Immature natural killer cell (primary cell): ENCODE results near the gene GBX1. TPM values are rescaled to one million over a fixed set of nuclear protein-coding genes. Genes with fewer than 3 reads are reported as not detected.
A peak's percentile ranks its signal among the peaks of the same experiment; 100 is the strongest.

Source experiments
- DNase-seq, 3 donors: peaks; one replicate each; pipeline ENCODE4 v3.0.0; 2022; ENCODE audit warnings: mixed read lengths in 1 of 3
- H3K27ac Mint-ChIP-seq, 6 donors: one replicate each; pipeline ENCODE4 v1.8.0; 2020; ENCODE audit warnings: mixed read lengths in 6 of 6, mild to moderate bottlenecking in 5 of 6, inconsistent platforms in 4 of 6, moderate library complexity in 3 of 6
- H3K27me3 Mint-ChIP-seq, 3 donors: one replicate each; pipeline ENCODE4 v1.8.0; 2020 to 2021; ENCODE audit warnings: low read depth in 3 of 3, mild to moderate bottlenecking in 3 of 3, mixed read lengths in 3 of 3, moderate library complexity in 3 of 3, inconsistent platforms in 1 of 3
- H3K36me3 Mint-ChIP-seq, 3 donors: one replicate each; pipeline ENCODE4 v1.8.0; 2020; ENCODE audit warnings: mixed read lengths in 3 of 3, inconsistent platforms in 2 of 3, mild to moderate bottlenecking in 2 of 3
- H3K4me1 Mint-ChIP-seq, 2 donors: one replicate each; pipeline ENCODE4 v1.8.0; 2020; ENCODE audit warnings: inconsistent platforms in 2 of 2, mild to moderate bottlenecking in 2 of 2, mixed read lengths in 2 of 2, moderate library complexity in 1 of 2
- H3K4me3 Mint-ChIP-seq, 5 donors: one replicate each; pipeline ENCODE4 v1.8.0; 2020; ENCODE audit warnings: mild to moderate bottlenecking in 5 of 5, mixed read lengths in 5 of 5, inconsistent platforms in 3 of 5, moderate library complexity in 3 of 5
- H3K9me3 Mint-ChIP-seq, 6 donors: one replicate each; pipeline ENCODE4 v1.8.0; 2020; ENCODE audit warnings: mild to moderate bottlenecking in 6 of 6, mixed read lengths in 6 of 6, inconsistent platforms in 4 of 6, moderate library complexity in 3 of 6
- polyA plus RNA-seq, 3 donors: library from polyadenylated mRNA; unstranded; fragments of 300-500 nt; fragmentation: Illumina TruSeq; gene quantifications; one replicate each; pipeline ENCODE4 v1.2.3, GENCODE V29; 2021

Gene GBX1
- polyA plus RNA-seq, 3 donors from 2014 or later = not detected

DNA sequence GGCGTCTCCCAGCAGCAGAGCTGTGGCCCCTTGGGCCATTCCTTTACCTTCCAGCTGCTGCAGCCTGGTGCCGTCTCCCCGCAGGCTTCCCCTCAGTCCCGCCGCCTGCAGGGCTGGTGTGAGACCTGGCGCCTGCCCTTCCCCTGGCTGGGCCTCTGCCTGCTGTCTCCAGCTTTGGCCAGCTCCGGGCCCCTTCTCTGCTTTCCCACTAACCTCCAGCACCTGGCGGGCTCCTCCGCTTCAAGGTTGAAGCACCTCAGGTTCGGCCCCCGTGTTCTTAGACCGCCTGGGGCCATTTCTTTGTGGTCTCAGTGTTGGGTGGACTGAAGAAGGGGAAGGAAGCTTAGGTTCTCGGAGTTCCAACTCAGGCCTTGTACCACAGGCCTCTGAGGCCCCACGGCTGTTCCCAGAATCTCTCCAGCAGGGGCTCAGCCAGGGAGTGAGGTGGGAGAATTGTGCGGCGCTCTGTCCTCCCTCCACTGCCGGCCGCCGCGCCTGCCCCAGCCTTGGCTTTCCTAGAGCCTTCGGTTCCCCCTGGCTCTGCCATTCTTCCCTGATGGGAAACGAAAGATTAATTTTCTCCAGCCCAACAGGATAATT lies 30.3 kb downstream of the GBX1 start:
- Mint-ChIP-seq H3K36me3 (peaks cover 0 to 3% (median 0%) of the 10 kb centered on the region in 3 donors), H3K27ac (no peak overlapping the region), H3K9me3 (no peaks in the 10 kb centered on the region), H3K4me3 (no peak overlapping the region), H3K4me1 (no peaks in the 10 kb centered on the region), H3K27me3 (peaks cover 0 to 3% (median 0%) of the 10 kb centered on the region in 3 donors)
- no peak for DNase-seq

DNA sequence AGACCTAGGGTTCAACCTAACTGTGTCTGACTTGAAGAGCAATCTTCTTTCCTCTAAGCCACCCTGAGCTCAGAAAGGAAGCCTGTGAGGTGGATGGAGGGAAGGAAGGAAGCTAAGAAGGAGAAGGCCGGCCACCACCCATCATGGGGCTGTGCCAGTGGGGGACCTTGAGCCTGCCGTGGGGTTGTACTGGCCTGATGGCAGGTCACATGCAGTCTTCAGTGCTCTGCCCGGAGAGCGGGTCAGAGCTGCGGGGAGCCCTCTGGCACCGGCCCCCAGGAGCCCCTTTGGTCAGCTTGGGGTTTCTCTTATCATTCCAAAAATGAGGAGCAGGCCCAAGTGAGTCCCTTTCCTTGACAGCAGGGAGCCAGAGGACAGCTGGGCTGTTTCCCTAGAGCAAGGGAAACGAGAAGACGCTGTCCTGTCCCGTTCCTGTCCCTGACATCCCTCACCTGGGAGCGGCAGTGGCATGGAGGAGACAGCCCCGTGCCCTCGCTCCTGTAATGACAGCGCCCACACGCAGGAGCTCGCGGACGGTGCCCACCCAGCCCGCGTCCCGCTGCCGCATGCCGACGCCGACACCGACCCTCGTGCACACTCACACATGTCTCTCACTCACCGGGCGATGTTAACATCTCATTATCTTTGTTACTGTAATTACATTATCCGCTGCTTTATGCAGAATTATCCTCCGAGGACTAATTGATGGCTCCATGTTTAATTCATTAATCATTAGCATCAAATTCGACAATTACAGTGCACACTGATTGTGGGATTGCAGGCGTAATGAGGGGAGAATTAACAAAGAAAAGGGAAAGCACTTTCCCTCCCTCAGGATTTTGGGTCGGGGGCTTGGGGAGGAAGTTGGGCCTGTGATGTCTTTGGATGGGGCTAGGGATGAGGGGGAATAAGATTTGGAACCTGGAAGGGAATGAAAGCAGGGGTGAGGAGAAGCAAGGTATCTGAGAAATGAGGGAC lies 31.3 kb downstream of the GBX1 start:
- peaks cover 0 to 4% (median 3%) of the 10 kb centered on the region in 3 donors for H3K27me3 Mint-ChIP-seq
- H3K4me3 Mint-ChIP-seq = no peak overlapping the region
- peak overlapping the region in 1 of 6 donors; percentile 34 for H3K27ac Mint-ChIP-seq
- DNase-seq = no peak
- peaks cover 0 to 3% (median 0%) of the 10 kb centered on the region in 3 donors for H3K36me3 Mint-ChIP-seq
- H3K4me1 Mint-ChIP-seq = no peaks in the 10 kb centered on the region
- no peaks in the 10 kb centered on the region for H3K9me3 Mint-ChIP-seq

DNA sequence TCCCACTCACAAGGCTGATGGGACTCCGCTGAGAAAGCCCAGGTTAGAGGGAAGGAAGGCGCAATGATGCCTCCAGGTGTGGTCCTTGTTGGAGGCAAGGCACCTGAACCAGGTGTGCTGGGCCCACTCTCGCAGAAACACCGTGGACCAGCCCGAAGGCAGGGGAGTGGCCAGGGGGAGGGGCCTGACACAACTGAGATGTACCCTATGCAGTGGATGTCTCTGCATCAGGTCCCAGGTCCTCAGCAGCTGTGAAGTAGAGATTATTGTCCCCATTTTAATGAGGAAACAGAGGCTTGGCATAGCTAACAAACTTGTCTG lies 32.0 kb downstream of the GBX1 start:
- Mint-ChIP-seq H3K27me3 (peaks cover 0 to 4% (median 3%) of the 10 kb centered on the region in 3 donors), H3K4me3 (no peak overlapping the region), H3K9me3 (no peaks in the 10 kb centered on the region), H3K4me1 (no peaks in the 10 kb centered on the region), H3K36me3 (peaks cover 0 to 3% (median 0%) of the 10 kb centered on the region in 3 donors), H3K27ac (no peak overlapping the region)
- no peak for DNase-seq

DNA sequence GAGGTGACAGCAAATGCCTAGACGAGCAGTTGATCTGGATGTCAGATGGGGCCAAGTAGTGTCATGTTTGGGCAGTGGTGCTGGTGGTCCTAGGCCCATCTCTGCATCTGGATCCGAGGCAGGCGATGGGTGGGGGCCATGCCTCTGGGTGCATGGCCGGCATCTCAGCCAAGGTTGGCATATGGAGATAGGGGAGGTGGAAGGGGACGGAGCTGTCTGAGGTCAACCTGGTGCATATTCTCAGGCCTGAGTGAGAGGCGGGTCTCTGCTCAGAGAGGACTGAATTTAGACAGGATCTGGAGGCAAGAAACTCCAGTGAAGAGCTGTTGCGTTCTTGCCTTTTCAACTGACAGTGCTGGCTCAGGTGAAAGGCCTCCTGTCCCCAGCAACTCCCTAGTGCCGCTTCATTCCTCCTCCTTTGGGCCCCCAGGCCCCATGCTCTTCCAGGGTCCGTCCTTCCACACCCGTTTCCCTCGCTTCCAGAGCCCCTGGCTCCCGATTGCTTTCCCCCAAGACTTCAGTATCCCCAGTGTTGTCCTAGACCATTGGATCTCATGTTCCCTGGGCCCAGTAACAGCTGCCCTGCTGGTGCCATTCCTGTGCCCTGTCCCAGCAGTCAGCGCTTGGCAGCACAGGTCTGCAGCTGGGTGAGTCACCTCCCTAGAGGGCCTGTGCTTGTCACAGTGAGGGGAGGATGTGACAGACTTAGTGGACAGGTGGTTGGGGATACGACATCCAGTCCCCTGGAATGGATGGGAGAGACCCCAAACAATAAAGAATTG lies 32.6 kb downstream of the GBX1 start:
- Mint-ChIP-seq H3K4me1 (no peaks in the 10 kb centered on the region), H3K27me3 (peaks cover 0 to 4% (median 3%) of the 10 kb centered on the region in 3 donors), H3K4me3 (no peak overlapping the region), H3K36me3 (peaks cover 0 to 3% (median 0%) of the 10 kb centered on the region in 3 donors), H3K27ac (no peak overlapping the region), H3K9me3 (no peaks in the 10 kb centered on the region)
- DNase-seq = no peak

DNA sequence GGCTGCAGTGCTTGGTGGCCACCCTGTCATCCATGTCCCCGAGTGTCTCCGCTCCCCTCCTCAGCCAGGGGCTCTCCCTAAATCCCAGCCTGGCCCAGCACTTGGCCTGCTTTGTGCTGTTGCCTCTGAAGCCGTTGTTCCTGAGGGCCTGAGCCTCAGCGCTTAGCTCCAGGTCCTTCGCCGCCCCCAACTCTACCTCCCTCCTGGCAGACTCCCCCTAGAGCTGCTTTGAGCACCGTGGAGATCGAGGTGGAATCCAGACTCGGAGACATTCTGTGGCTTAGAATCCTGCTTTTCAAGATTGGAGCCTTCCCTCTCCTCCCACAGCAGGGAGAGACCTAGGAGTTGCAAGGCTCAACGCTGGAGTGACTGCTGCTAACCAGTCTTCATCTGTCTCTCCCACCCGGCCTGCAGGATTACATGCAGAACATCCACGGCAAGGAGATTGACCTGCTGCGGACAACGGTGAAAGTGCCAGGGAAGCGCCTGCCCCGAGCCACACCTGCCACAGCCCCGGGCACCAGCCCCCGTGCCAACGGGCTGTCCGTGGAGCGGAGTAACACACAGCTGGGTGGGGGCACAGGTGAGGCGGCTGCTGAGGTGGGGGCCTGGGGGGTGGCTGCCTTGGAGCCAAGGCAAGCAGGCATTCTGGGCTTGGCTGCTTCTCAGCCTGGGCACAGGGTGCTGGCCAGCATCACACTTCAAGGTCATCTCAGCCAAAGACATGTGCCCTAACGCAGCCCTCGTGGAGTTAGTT lies 33.3 kb downstream of the GBX1 start:
- Mint-ChIP-seq H3K27me3 (peaks cover 0 to 4% (median 3%) of the 10 kb centered on the region in 3 donors), H3K4me3 (no peak overlapping the region), H3K27ac (no peak overlapping the region), H3K4me1 (no peaks in the 10 kb centered on the region), H3K9me3 (no peaks in the 10 kb centered on the region), H3K36me3 (peaks cover 0 to 3% (median 0%) of the 10 kb centered on the region in 3 donors)
- no peak for DNase-seq

DNA sequence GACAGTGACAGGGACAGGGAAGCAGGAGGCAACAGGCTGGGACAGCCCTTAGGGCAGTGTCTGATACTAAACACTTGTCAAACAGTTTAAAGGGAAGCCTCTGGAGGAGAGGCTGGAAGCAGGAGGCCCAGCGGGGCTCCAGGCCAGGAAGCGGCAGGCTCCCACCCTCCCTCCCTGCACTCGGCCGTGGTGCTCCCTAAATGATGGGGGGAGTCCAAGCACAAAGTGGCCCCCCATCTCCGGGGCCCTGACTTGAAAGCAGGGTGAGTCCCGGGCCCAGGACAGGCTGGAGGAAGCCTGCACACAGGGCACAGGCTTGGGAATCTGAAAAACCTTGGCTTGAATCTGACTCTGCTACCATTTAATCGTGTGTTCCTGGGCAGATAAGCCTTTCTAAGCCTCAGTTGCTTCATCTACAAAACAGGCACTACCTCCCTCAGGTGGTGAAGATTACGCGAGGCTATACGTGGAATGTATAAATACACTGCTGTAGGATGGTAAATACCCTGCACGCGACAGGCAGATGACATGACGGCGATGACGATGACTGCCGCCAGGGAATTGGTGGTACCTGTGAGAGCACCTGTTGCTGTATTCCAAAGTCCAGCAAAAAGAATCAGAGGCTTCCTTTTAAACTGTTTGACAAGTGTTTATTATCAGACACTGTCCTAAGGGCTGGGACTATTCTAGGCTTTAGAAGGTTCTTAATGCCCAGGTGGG lies 34.1 kb downstream of the GBX1 start:
- Mint-ChIP-seq H3K9me3 (no peaks in the 10 kb centered on the region), H3K4me1 (no peaks in the 10 kb centered on the region), H3K36me3 (peaks cover 0 to 3% (median 3%) of the 10 kb centered on the region in 3 donors), H3K27me3 (peaks cover 0 to 4% (median 4%) of the 10 kb centered on the region in 3 donors), H3K27ac (peak overlapping the region in 1 of 6 donors; percentile 15), H3K4me3 (no peak overlapping the region)
- no peak for DNase-seq

DNA sequence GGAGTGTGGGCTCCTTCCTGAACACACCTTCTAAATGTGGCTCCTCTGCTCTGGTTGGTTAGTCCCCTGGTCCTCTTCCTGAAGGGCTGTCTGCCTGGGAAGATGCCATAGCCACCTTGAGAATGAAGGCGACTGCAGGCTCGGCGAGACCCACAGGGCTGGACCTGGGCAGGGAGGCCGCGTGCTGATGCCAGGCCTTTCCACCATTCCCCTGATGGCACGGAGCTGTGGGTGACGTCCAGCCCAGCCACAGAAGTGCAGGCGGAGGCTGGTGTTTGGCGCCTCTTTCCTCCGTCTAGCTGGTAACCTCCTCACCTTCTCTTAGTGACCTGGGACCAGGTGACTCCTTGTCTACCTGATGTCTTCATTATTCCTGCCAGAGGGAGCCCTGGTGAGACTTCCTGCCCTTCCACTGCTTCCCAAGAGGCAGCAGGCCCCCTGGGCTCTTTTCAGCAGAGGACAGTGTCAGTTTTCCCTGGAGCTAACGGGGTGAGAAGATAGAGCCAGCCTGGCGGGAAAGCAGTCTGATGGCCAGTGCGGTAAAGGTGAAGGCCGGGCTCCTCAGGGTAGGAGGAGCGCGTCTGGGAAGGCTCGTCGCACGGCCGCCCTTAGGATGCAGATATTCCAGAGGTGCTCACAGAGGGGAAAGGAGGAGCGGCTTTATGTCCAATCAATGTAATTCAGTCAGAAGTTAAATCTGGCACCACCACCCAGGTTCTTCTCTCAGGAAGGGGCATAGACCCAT lies 34.9 kb downstream of the GBX1 start:
- H3K9me3 Mint-ChIP-seq = no peaks in the 10 kb centered on the region
- H3K27ac Mint-ChIP-seq = peak overlapping the region in 1 of 6 donors; percentile 15
- H3K36me3 Mint-ChIP-seq = peaks cover 0 to 3% (median 3%) of the 10 kb centered on the region in 3 donors
- H3K27me3 Mint-ChIP-seq = peaks cover 0 to 4% (median 4%) of the 10 kb centered on the region in 3 donors
- no peak for DNase-seq
- no peaks in the 10 kb centered on the region for H3K4me1 Mint-ChIP-seq
- H3K4me3 Mint-ChIP-seq = no peak overlapping the region

DNA sequence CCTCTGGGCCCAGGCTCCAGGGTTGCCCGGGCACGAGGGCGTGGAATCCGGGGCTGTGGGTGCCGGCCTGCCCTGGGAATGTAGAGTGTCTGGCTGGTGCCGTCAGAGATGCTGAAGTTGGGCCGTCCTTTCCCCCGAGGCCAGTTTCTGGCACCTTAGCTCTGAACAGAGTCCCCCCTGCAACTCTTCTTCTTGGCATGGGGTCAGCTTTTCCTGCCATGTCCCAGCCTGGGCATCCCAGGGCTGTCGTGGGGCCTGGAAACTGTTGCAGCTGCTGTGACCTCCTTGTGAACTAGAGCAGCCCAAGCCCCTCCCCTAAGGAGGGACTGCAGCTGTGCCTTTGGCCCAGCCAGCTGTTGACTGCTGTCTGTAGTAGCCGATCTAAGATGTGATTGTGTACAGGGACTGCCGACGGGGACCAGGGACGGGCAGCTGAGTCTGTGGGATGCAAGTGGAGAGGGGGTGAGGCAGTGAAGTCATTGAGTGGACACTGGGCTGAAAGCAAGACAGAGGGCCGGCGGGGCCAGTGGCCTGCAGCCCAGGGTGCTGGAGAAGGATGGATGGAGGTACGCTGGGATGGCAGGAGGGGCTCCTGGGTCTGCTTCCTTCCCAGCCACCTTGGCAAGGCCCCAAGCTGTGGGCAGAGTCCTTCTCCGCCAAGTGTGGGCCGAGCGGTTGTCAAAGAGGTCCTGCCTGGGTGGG lies 35.8 kb downstream of the GBX1 start:
- Mint-ChIP-seq H3K27me3 (peaks cover 0 to 4% (median 4%) of the 10 kb centered on the region in 3 donors), H3K4me1 (no peaks in the 10 kb centered on the region), H3K9me3 (no peaks in the 10 kb centered on the region), H3K36me3 (peaks cover 0 to 3% (median 3%) of the 10 kb centered on the region in 3 donors), H3K27ac (no peak overlapping the region), H3K4me3 (no peak overlapping the region)
- no peak for DNase-seq

DNA sequence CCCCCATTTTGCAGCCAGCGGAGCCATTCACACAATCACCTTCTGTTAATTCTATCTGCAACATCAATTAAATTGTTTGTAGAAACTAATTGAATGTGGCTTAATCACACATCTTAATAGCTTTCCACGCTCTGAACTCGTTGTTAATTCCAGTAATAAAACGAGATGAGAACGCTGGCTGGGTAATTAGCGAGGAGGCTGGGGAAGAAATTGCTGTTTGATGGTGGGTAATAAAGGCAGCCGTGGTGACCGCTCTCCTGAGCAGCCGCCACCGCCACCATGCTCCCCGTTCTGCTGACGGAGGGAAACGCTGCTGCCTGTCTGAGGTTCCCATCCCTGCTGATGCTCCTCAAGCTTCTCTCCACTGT lies 36.3 kb downstream of the GBX1 start:
- no peak for DNase-seq
- Mint-ChIP-seq H3K36me3 (peaks cover 0 to 3% (median 3%) of the 10 kb centered on the region in 3 donors), H3K4me1 (no peaks in the 10 kb centered on the region), H3K9me3 (no peaks in the 10 kb centered on the region), H3K27me3 (peaks cover 0 to 4% (median 4%) of the 10 kb centered on the region in 3 donors), H3K4me3 (no peak overlapping the region), H3K27ac (no peak overlapping the region)

DNA sequence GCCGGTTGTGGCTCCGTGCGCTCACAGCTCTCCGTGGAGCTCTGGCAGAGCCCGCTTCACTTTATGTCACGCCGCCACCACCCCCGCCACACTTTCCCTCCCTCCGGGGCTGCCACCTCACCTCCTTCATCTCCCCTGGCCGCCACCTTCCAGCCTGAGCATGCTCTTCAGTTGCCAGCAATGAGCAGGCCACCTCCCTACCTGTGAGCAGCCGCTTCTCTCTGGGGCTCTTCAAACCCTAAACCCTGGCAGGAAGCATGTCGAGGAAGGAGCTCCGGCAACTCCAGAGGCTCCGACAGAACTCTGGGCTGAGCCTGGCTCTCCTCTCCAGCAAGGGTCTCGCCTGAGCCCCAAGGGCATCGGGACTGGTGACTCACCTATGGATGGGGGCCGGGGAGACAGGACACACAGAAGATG lies 36.7 kb downstream of the GBX1 start:
- Mint-ChIP-seq H3K4me1 (no peaks in the 10 kb centered on the region), H3K4me3 (no peak overlapping the region), H3K36me3 (peaks cover 0 to 3% (median 3%) of the 10 kb centered on the region in 3 donors), H3K27ac (no peak overlapping the region), H3K27me3 (peaks cover 0 to 4% (median 4%) of the 10 kb centered on the region in 3 donors), H3K9me3 (no peaks in the 10 kb centered on the region)
- no peak for DNase-seq

DNA sequence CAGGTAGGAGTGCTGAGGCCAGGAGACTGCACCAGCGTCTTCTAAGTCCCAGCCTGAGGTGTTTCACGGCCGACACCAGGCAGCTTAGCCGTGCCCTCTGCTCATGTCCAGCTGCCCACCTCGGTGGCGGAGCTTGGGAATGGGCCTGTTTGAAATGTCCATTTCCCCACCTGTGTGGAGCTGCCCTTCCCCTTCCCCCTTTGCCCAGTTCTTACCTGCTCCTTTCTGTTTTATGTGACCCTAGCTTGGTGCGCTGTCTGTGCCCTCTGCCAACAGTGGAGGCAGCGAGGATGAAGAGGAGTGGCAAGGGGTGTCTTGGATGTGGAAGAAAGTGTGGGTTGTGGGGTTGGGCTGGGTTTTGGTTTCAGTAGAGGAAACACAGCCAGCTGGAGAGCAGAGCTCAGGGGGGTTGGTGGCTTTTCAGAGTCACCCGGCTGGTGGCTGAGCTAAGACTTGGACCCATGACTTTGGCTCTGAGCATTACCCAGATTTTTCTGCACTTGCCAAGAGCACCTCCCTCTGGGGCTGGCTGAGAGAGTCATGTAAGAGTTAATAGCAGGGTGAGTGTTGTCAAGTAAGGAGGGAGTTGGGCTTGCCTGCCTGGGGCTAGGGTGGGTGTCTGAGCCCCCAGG lies 37.4 kb downstream of the GBX1 start:
- Mint-ChIP-seq H3K27me3 (peaks cover 0 to 4% (median 4%) of the 10 kb centered on the region in 3 donors), H3K27ac (no peak overlapping the region), H3K9me3 (no peaks in the 10 kb centered on the region), H3K36me3 (peaks cover 0 to 3% (median 3%) of the 10 kb centered on the region in 3 donors), H3K4me3 (no peak overlapping the region), H3K4me1 (no peaks in the 10 kb centered on the region)
- DNase-seq = no peak
